MM.1S (cell line): ENCODE results near the gene HDAC10.
A peak's percentile ranks its signal among the peaks of the same experiment; 100 is the strongest.

ENCODE experiments used
- DNase-seq: peaks from one replicate; pipeline ENCODE4 v3.0.0-alpha.2; 2015
- H2AFZ ChIP-seq: fragments of 300-600 bp; sonication (generic); 2 replicates; pipeline ENCODE4 v1.6.0; 2016; ENCODE audit warnings: antibody characterized with exemption, low read length
- H3F3A ChIP-seq: fragments of 300-600 bp; sonication (generic); 2 replicates; pipeline ENCODE4 v1.6.1; 2016; ENCODE audit warnings: mild to moderate bottlenecking, antibody characterized with exemption, low read length, moderate library complexity, mixed read lengths; ENCODE audit not compliant: insufficient read depth
- H3K27ac ChIP-seq: fragments of 300-600 bp; sonication (generic); 2 replicates; pipeline ENCODE4 v1.5.1; 2016; ENCODE audit warnings: mild to moderate bottlenecking, low read length
- H3K27me3 ChIP-seq: fragments of 300-600 bp; sonication (generic); replicated peaks from 2 replicates; pipeline ENCODE4 v1.6.0; 2016; ENCODE audit warnings: low read length; ENCODE audit not compliant: insufficient read depth
- H3K36me3 ChIP-seq: fragments of 300-600 bp; sonication (generic); replicated peaks from 2 replicates; pipeline ENCODE4 v1.6.1; 2016; ENCODE audit warnings: mild to moderate bottlenecking, low read length, mixed read lengths; ENCODE audit not compliant: insufficient read depth
- H3K4me1 ChIP-seq: fragments of 300-600 bp; sonication (generic); 2 replicates; pipeline ENCODE4 v1.6.1; 2016; ENCODE audit warnings: low read length, mixed read lengths
- H3K4me2 ChIP-seq: fragments of 300-600 bp; sonication (generic); 2 replicates; pipeline ENCODE4 v1.6.0; 2016; ENCODE audit warnings: low read depth, low read length
- H3K4me3 ChIP-seq: fragments of 300-600 bp; sonication (generic); 2 replicates; pipeline ENCODE4 v1.5.1; 2016; ENCODE audit warnings: low read length, mixed read lengths
- H3K79me2 ChIP-seq: fragments of 300-600 bp; sonication (generic); 2 replicates; pipeline ENCODE4 v1.6.1; 2016; ENCODE audit warnings: mixed run types, low read length, mixed read lengths
- H3K9ac ChIP-seq: fragments of 300-600 bp; sonication (generic); 2 replicates; pipeline ENCODE4 v1.6.1; 2016; ENCODE audit warnings: low read length, mixed read lengths
- H3K9me2 ChIP-seq: fragments of 300-600 bp; sonication (generic); replicated peaks from 2 replicates; pipeline ENCODE4 v1.6.1; 2016; ENCODE audit warnings: mild to moderate bottlenecking, low read length, mixed read lengths; ENCODE audit not compliant: insufficient read depth
- H3K9me3 ChIP-seq: fragments of 300-600 bp; sonication (generic); replicated peaks from 2 replicates; pipeline ENCODE4 v1.6.1; 2016; ENCODE audit warnings: mild to moderate bottlenecking, low read length, mixed read lengths; ENCODE audit not compliant: insufficient read depth
- H4K20me1 ChIP-seq: fragments of 300-600 bp; sonication (generic); 2 replicates; pipeline ENCODE4 v1.6.1; 2016; ENCODE audit warnings: mild to moderate bottlenecking, low read length, moderate library complexity, mixed read lengths; ENCODE audit not compliant: insufficient read depth
- CTCF ChIP-seq: fragments of 300-600 bp; sonication (generic); IDR thresholded peaks from 2 replicates; pipeline ENCODE4 v1.5.1; 2016; ENCODE audit warnings: antibody characterized with exemption, low read length, mixed read lengths
- EZH2 ChIP-seq: fragments of 300-600 bp; sonication (generic); optimal IDR thresholded peaks from 2 replicates; pipeline ENCODE3; 2017; ENCODE audit warnings: low read depth, mild to moderate bottlenecking, antibody characterized with exemption, low read length, mixed read lengths
- EZH2phosphoT487 ChIP-seq: fragments of 300-600 bp; sonication (generic); IDR thresholded peaks from 2 replicates; pipeline ENCODE4 v1.6.1; 2018; ENCODE audit warnings: antibody characterized with exemption, low read length

Gene HDAC10

DNA sequence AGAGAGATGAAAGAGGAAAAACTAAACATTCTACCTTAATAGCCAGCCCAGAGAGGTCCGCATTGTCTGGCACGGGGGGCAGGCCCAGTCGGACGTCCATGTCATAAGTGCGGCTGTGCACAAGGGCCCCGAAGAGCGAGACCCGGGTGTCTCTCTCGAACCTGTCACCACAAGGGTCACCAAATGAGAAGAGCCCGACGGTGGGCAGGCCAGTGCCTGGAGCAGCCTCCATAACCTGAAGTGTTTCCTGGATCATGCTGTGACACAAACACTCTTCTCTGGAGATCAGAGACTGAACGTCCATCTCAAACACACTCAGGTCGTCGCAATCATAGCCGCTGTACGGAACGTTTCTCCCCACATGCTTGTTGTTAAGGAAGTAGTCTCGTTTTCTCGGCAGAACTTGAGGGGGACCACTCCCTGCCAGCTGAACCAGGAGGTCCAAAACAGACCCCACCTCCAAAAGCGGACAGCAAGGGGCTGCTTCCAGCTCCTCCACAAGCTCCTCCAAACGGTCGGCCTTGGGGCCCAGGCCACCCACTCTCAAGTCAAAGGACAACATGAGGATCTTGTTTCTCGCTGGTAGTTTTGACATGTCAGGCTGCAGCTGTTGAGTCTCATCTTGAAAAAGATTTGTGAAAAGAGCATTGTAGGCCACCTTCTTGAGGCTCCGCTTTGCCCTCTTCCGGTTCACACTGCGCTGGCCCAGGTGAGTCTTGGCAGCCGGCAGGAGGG lies 7.2 kb downstream of the HDAC10 start:
- H3K79me2 ChIP-seq = peaks cover 83% of the 10 kb centered on the region
- no peaks in the 10 kb centered on the region for H4K20me1 ChIP-seq
- peak overlapping the region; percentile 91 for H3K9ac ChIP-seq
- no peak for DNase-seq
- peak overlapping the region; percentile 100 for H3K4me2 ChIP-seq
- no peak for TF ChIP-seq EZH2
- TF ChIP-seq EZH2phosphoT487 = no peak
- TF ChIP-seq CTCF = no peak
- H3K9me3 ChIP-seq = no peaks in the 10 kb centered on the region
- H3K9me2 ChIP-seq = no peaks in the 10 kb centered on the region
- peak overlapping the region; percentile 81 for H3K4me3 ChIP-seq
- H2AFZ ChIP-seq = peak overlapping the region; percentile 45; the same call in 1 of the 2 replicates
- peaks cover 38% of the 10 kb centered on the region for H3F3A ChIP-seq
- H3K4me1 ChIP-seq = peaks cover 31% of the 10 kb centered on the region
- H3K36me3 ChIP-seq = no peaks in the 10 kb centered on the region
- H3K27ac ChIP-seq = peak overlapping the region; percentile 88
- H3K27me3 ChIP-seq = no peaks in the 10 kb centered on the region

DNA sequence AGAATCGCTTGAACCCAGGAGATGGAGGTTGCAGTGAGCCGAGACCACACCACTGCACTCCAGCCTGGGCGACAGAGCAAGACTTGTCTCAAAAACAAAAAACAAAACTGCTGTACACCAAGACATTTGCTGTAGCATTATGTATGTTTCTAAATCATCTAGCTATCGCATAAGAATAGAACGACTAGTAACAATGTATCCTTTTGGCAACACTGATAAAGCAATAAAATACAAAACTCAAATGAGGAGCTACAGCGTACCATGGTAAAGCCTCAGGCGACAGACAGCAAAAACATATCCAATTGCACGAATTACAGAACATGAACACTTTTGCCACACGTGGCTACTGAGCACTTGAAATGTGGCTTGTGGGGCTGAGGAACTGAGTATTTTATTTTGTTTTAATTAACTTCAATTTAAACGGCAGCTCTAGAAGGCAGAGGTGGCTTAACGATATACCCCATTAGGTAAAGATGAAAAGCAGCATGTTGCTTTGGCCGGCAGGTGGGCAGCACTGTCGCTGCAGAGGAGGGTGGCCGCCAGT lies 8.6 kb downstream of the HDAC10 start:
- Histone ChIP-seq H3K27me3 (no peaks in the 10 kb centered on the region), H3K36me3 (no peaks in the 10 kb centered on the region), H3K27ac (no peak overlapping the region), H2AFZ (no peak overlapping the region), H3F3A (peaks cover 37% of the 10 kb centered on the region), H3K9ac (no peak overlapping the region), H3K79me2 (peaks cover 87% of the 10 kb centered on the region), H3K9me3 (no peaks in the 10 kb centered on the region), H3K4me3 (peak overlapping the region; percentile 81), H3K4me2 (peak overlapping the region; percentile 100), H3K4me1 (peaks cover 20% of the 10 kb centered on the region), H3K9me2 (no peaks in the 10 kb centered on the region), H4K20me1 (no peaks in the 10 kb centered on the region)
- DNase-seq = no peak
- no peak for TF ChIP-seq CTCF
- no peak for TF ChIP-seq EZH2phosphoT487
- TF ChIP-seq EZH2 = no peak

DNA sequence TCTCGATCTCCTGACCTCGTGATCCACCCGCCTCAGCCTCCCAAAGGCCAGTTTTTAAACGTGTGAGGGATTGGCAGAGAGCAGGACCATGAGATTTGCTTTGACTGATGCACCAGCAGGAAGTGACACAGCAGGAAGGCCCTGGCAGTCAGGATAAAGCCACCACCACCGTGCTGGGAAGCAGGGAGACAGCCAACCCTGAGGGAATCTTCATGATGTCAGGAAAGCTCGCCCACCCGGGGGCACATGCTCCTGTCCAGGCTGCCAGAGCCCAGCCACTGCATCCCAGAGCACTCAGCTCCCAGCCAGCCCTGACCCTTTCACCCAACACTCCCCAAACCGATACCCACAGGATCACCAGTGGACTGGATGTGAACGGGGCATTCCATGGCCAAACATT lies 12.3 kb downstream of the HDAC10 start:
- Histone ChIP-seq H3K27ac (no peak overlapping the region), H3K9me3 (no peaks in the 10 kb centered on the region), H4K20me1 (no peaks in the 10 kb centered on the region; the same call in 1 of the 2 replicates), H3K27me3 (no peaks in the 10 kb centered on the region), H2AFZ (no peak overlapping the region), H3K9me2 (no peaks in the 10 kb centered on the region), H3F3A (peaks cover 14% of the 10 kb centered on the region), H3K4me3 (no peak overlapping the region), H3K36me3 (no peaks in the 10 kb centered on the region), H3K79me2 (peaks cover 92% of the 10 kb centered on the region), H3K9ac (no peak overlapping the region), H3K4me1 (0 out of 2 replicates have a peak, but pooled peaks cover 4% of the 10 kb centered on the region), H3K4me2 (no peak overlapping the region)
- DNase-seq = no peak
- TF ChIP-seq EZH2phosphoT487 = no peak
- TF ChIP-seq EZH2 = no peak
